ENCODE results near the gene KIDINS220.

KIDINS220 gene

GRCh38 chr2:8805278-8806210 is 31.9 kb downstream of the KIDINS220 start:
- CTCF ChIA-PET, result interaction anchor here (1.2 kb wide), 1 partner anchor 30 kb away, joined by 3 read pairs; no protein-coding TSS in a partner anchor
- no peaks in the 10 kb centered on the region for H3K9me3 Mint-ChIP-seq

GRCh38 chr2:8803658-8804379 is 33.6 kb downstream of the KIDINS220 start:
- CTCF ChIA-PET, result interaction anchor here (1.8 kb wide), 1 partner anchor 110 kb away, joined by 4 read pairs; no protein-coding TSS in a partner anchor

More at GRCh38 chr2:8805278-8806210, 31.9 kb downstream of the KIDINS220 start:
- DNase-seq, result no peak
- Mint-ChIP-seq H3K27ac (no peak overlapping the region), H3K27me3 (no peaks in the 10 kb centered on the region), H3K4me3 (no peak overlapping the region), H3K36me3 (peaks cover 48% of the 10 kb centered on the region), H3K4me1 (peaks cover 11% of the 10 kb centered on the region)

GRCh38 chr2:8802741-8803140 is 34.7 kb downstream of the KIDINS220 start:
- H3K36me3 Mint-ChIP-seq, result peaks cover 48% of the 10 kb centered on the region
- CTCF ChIA-PET, result interaction anchor here (1.8 kb wide), 1 partner anchor 109 kb away, joined by 4 read pairs; no protein-coding TSS in a partner anchor
- H3K4me1 Mint-ChIP-seq, result peaks cover 13% of the 10 kb centered on the region

More at GRCh38 chr2:8803658-8804379, 33.6 kb downstream of the KIDINS220 start:
- peaks cover 11% of the 10 kb centered on the region for H3K4me1 Mint-ChIP-seq
- peak overlapping the region; percentile 78 for H3K27ac Mint-ChIP-seq
- no peaks in the 10 kb centered on the region for H3K9me3 Mint-ChIP-seq
- no peak overlapping the region for H3K4me3 Mint-ChIP-seq
- no peaks in the 10 kb centered on the region for H3K27me3 Mint-ChIP-seq
- peaks cover 51% of the 10 kb centered on the region for H3K36me3 Mint-ChIP-seq
- peak; percentile 41 for DNase-seq

GRCh38 chr2:8800821-8801220 is 36.6 kb downstream of the KIDINS220 start:
- H3K4me1 Mint-ChIP-seq, result peaks cover 28% of the 10 kb centered on the region
- no peaks in the 10 kb centered on the region for H3K27me3 Mint-ChIP-seq
- DNase-seq, result no peak
- no peak overlapping the region for H3K27ac Mint-ChIP-seq
- CTCF ChIA-PET, result no interaction called here
- no peak overlapping the region for H3K4me3 Mint-ChIP-seq
- H3K36me3 Mint-ChIP-seq, result peaks cover 53% of the 10 kb centered on the region
- no peaks in the 10 kb centered on the region for H3K9me3 Mint-ChIP-seq

More at GRCh38 chr2:8802741-8803140, 34.7 kb downstream of the KIDINS220 start:
- Mint-ChIP-seq H3K4me3 (no peak overlapping the region), H3K27me3 (no peaks in the 10 kb centered on the region), H3K9me3 (no peaks in the 10 kb centered on the region), H3K27ac (no peak overlapping the region)
- DNase-seq, result no peak

GRCh38 chr2:8800218-8800617 is 37.2 kb downstream of the KIDINS220 start:
- CTCF ChIA-PET, result no interaction called here
- DNase-seq, result no peak
- Mint-ChIP-seq H3K9me3 (no peaks in the 10 kb centered on the region), H3K27ac (no peak overlapping the region), H3K4me1 (peaks cover 28% of the 10 kb centered on the region), H3K27me3 (no peaks in the 10 kb centered on the region), H3K4me3 (no peak overlapping the region), H3K36me3 (peaks cover 48% of the 10 kb centered on the region)

GRCh38 chr2:8799004-8799403 is 38.4 kb downstream of the KIDINS220 start:
- peaks cover 52% of the 10 kb centered on the region for H3K36me3 Mint-ChIP-seq
- H3K9me3 Mint-ChIP-seq, result no peaks in the 10 kb centered on the region
- H3K4me1 Mint-ChIP-seq, result peaks cover 24% of the 10 kb centered on the region
- DNase-seq, result no peak
- CTCF ChIA-PET, result no interaction called here
- H3K4me3 Mint-ChIP-seq, result no peak overlapping the region
- H3K27ac Mint-ChIP-seq, result no peak overlapping the region
- no peaks in the 10 kb centered on the region for H3K27me3 Mint-ChIP-seq

- Mint-ChIP-seq H3K27me3 (no peaks in the 10 kb centered on the region), H3K27ac (no peak overlapping the region), H3K36me3 (peaks cover 51% of the 10 kb centered on the region), H3K9me3 (no peaks in the 10 kb centered on the region), H3K4me3 (no peak overlapping the region), H3K4me1 (peaks cover 21% of the 10 kb centered on the region)
- CTCF ChIA-PET, result no interaction called here
- DNase-seq, result no peak
These were observed 39.0 kb downstream of the KIDINS220 start for GRCh38 chr2:8798393-8798792.

- Mint-ChIP-seq H3K4me3 (no peak overlapping the region), H3K27ac (no peak overlapping the region), H3K36me3 (peaks cover 47% of the 10 kb centered on the region), H3K9me3 (no peaks in the 10 kb centered on the region), H3K27me3 (no peaks in the 10 kb centered on the region), H3K4me1 (peaks cover 21% of the 10 kb centered on the region)
- DNase-seq, result no peak
- CTCF ChIA-PET, result no interaction called here
These were observed 39.7 kb downstream of the KIDINS220 start for GRCh38 chr2:8797682-8798081.

- DNase-seq, result peak; percentile 21
- Mint-ChIP-seq H3K27ac (peak overlapping the region; percentile 67), H3K9me3 (no peaks in the 10 kb centered on the region), H3K4me1 (peaks cover 18% of the 10 kb centered on the region), H3K27me3 (no peaks in the 10 kb centered on the region), H3K4me3 (peak overlapping the region; percentile 27), H3K36me3 (peaks cover 43% of the 10 kb centered on the region)
- CTCF ChIA-PET, result interaction anchor here (1.2 kb wide), 1 partner anchor 16 kb away, joined by 4 read pairs; no protein-coding TSS in a partner anchor
These were observed 40.4 kb downstream of the KIDINS220 start for GRCh38 chr2:8796878-8797550.

GRCh38 chr2:8796315-8796848 is 41.0 kb downstream of the KIDINS220 start:
- Mint-ChIP-seq H3K27me3 (no peaks in the 10 kb centered on the region), H3K4me1 (peaks cover 18% of the 10 kb centered on the region), H3K9me3 (no peaks in the 10 kb centered on the region), H3K4me3 (no peak overlapping the region), H3K27ac (peak overlapping the region; percentile 67), H3K36me3 (peaks cover 36% of the 10 kb centered on the region)
- CTCF ChIA-PET, result interaction anchor here (1.2 kb wide), 1 partner anchor 16 kb away, joined by 4 read pairs; no protein-coding TSS in a partner anchor
- no peak for DNase-seq

GRCh38 chr2:8794923-8795825 is 42.2 kb downstream of the KIDINS220 start:
- no peak overlapping the region for H3K4me3 Mint-ChIP-seq
- no peak for DNase-seq
- CTCF ChIA-PET, result no interaction called here
- no peaks in the 10 kb centered on the region for H3K27me3 Mint-ChIP-seq
- peaks cover 18% of the 10 kb centered on the region for H3K4me1 Mint-ChIP-seq
- H3K9me3 Mint-ChIP-seq, result no peaks in the 10 kb centered on the region
- H3K36me3 Mint-ChIP-seq, result peaks cover 38% of the 10 kb centered on the region
- H3K27ac Mint-ChIP-seq, result no peak overlapping the region

- no peaks in the 10 kb centered on the region for H3K9me3 Mint-ChIP-seq
These were observed 46.7 kb downstream of the KIDINS220 start for GRCh38 chr2:8790739-8791162.

GRCh38 chr2:8786463-8786862 is 51.0 kb downstream of the KIDINS220 start:
- no peak overlapping the region for H3K27ac Mint-ChIP-seq
- no peaks in the 10 kb centered on the region for H3K4me1 Mint-ChIP-seq
- H3K36me3 Mint-ChIP-seq, result peaks cover 72% of the 10 kb centered on the region
- H3K27me3 Mint-ChIP-seq, result no peaks in the 10 kb centered on the region
- CTCF ChIA-PET, result no interaction called here
- H3K9me3 Mint-ChIP-seq, result no peaks in the 10 kb centered on the region
- no peak for DNase-seq
- no peak overlapping the region for H3K4me3 Mint-ChIP-seq

More at GRCh38 chr2:8790739-8791162, 46.7 kb downstream of the KIDINS220 start:
- no peak for DNase-seq
- CTCF ChIA-PET, result no interaction called here
- Mint-ChIP-seq H3K27ac (no peak overlapping the region), H3K36me3 (peaks cover 49% of the 10 kb centered on the region), H3K27me3 (no peaks in the 10 kb centered on the region), H3K4me1 (no peaks in the 10 kb centered on the region), H3K4me3 (no peak overlapping the region)

Measured in activated naive CD4-positive, alpha-beta T cell treated with anti-CD3 and anti-CD28 coated beads, Interleukin-2, amount 10 ng/mL, durations not matched to agents 7 days and 5 days (primary cell).